ENCODE results near the gene GGCX. TPM values are rescaled to one million over a fixed set of nuclear protein-coding genes. Genes with fewer than 3 reads are reported as not detected.

The GGCX gene
- total and polyA plus RNA-seq, 2 of the 13 experiments (the other 11 are each of a cell fraction or from before 2014, with no cell fraction given), result 72.5 to 103 TPM

DNA sequence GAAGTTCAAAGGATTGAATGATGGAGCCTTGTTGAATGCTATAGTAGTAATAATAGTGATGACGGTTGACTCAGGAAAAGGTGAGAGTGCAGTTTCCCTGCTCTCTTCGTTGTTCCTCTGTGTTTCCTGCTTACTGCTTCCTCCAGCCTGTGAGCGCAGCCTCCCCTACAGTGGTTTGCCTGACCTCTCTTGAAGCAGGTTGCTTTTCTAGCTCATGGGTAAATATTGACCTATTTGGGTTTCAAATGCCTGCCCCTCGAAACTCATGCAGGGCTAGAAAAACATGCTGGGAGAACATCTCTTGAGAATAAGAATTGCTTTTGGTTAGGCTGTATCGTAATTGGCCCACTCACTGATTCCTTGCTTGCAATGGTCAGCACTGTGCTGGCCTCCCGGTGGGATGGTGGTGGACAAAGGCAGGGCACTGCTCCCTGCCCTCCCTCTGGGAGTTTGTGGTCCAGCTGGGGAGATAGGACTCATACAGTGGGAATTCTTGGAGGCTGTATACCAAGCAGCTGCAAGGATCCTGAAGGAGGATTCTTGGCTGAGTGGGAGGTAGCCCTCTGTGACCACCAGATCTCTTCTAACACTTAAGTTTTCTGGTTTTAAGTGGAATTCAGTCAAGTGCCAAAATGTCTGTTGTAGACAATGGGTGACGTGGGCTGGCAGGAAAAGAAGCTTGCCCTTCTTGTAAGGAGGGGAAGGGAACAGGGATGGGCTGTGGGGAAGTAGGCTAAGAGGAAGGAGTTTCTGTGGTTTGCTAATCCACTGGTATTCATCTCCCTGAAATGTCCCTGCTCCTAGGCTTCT is 28.9 kb upstream of the GGCX start (continued):
- peak; percentile 42; the same call in 1 of the 2 replicates for TF ChIP-seq SNAPC2 (CRISPR knock-in tag; IDR thresholded peaks at IDR 0.05)
- no peak for TF ChIP-seq EHMT2 (IDR thresholded peaks at IDR 0.05; ENCODE audit: borderline replicate concordance, low read depth, low read length)
- no peak for TF ChIP-seq ZNF138 (CRISPR knock-in tag; IDR thresholded peaks at IDR 0.05; ENCODE audit: low read depth)
- TF ChIP-seq SYNCRIP (IDR thresholded peaks at IDR 0.05; ENCODE audit: insufficient read depth, low read depth, low read length), result no peak
- TF ChIP-seq REL (CRISPR knock-in tag; conservative IDR thresholded peaks at IDR 0.05), result no peak
- TF ChIP-seq JUN (CRISPR knock-in tag; IDR thresholded peaks at IDR 0.05), result no peak; the same call in 1 of the 2 replicates
- no peak for TF ChIP-seq FOXP1 (IDR thresholded peaks at IDR 0.05)
- TF ChIP-seq FOXP1 (CRISPR knock-in tag; IDR thresholded peaks at IDR 0.05), result peak; percentile 75
- peak; percentile 81; the same call in 1 of the 2 replicates for TF ChIP-seq ZNF124 (CRISPR knock-in tag; IDR thresholded peaks at IDR 0.05)
- TF ChIP-seq, protein P1, sequence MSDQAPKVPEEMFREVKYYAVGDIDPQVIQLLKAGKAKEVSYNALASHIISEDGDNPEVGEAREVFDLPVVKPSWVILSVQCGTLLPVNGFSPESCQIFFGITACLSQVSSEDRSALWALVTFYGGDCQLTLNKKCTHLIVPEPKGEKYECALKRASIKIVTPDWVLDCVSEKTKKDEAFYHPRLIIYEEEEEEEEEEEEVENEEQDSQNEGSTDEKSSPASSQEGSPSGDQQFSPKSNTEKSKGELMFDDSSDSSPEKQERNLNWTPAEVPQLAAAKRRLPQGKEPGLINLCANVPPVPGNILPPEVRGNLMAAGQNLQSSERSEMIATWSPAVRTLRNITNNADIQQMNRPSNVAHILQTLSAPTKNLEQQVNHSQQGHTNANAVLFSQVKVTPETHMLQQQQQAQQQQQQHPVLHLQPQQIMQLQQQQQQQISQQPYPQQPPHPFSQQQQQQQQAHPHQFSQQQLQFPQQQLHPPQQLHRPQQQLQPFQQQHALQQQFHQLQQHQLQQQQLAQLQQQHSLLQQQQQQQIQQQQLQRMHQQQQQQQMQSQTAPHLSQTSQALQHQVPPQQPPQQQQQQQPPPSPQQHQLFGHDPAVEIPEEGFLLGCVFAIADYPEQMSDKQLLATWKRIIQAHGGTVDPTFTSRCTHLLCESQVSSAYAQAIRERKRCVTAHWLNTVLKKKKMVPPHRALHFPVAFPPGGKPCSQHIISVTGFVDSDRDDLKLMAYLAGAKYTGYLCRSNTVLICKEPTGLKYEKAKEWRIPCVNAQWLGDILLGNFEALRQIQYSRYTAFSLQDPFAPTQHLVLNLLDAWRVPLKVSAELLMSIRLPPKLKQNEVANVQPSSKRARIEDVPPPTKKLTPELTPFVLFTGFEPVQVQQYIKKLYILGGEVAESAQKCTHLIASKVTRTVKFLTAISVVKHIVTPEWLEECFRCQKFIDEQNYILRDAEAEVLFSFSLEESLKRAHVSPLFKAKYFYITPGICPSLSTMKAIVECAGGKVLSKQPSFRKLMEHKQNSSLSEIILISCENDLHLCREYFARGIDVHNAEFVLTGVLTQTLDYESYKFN (CRISPR knock-in tag; conservative IDR thresholded peaks at IDR 0.05), result peak; percentile 90
- TF ChIP-seq ZNF543 (CRISPR knock-in tag; IDR thresholded peaks at IDR 0.05), result no peak
- no peak for TF ChIP-seq SNRNP70 (IDR thresholded peaks at IDR 0.05; ENCODE audit: low read depth, low read length)
- no peak for TF ChIP-seq ZFP82 (CRISPR knock-in tag; IDR thresholded peaks at IDR 0.05; ENCODE audit: borderline replicate concordance)
- TF ChIP-seq BHLHE40 (IDR thresholded peaks at IDR 0.05; ENCODE audit: low read length), result no peak
- 0 out of 2 replicates have a peak, but pooled peaks have one; percentile 37 for TF ChIP-seq ZNF644 (CRISPR knock-in tag; IDR thresholded peaks at IDR 0.05; ENCODE audit: low read depth)
- TF ChIP-seq ZEB1 (IDR thresholded peaks at IDR 0.05; ENCODE audit: insufficient replicate concordance, low read depth), result no peak
- TF ChIP-seq HDAC2 (CRISPR knock-in tag; IDR thresholded peaks at IDR 0.05), result peak; percentile 84
- TF ChIP-seq SPEN (CRISPR knock-in tag; IDR thresholded peaks at IDR 0.05; ENCODE audit: low read depth), result peak; percentile 62; the same call in 1 of the 2 replicates
- no peak for TF ChIP-seq CREM (IDR thresholded peaks at IDR 0.05)
- TF ChIP-seq CREM (CRISPR knock-in tag; IDR thresholded peaks at IDR 0.05), result no peak
- no peak for TF ChIP-seq JARID2 (CRISPR knock-in tag; IDR thresholded peaks at IDR 0.05; ENCODE audit: insufficient replicate concordance)
- TF ChIP-seq KLF11 (CRISPR knock-in tag; IDR thresholded peaks at IDR 0.05), result no peak
- TF ChIP-seq PAWR (CRISPR knock-in tag; IDR thresholded peaks at IDR 0.05; ENCODE audit: borderline replicate concordance), result no peak
- TF ChIP-seq, protein P2, sequence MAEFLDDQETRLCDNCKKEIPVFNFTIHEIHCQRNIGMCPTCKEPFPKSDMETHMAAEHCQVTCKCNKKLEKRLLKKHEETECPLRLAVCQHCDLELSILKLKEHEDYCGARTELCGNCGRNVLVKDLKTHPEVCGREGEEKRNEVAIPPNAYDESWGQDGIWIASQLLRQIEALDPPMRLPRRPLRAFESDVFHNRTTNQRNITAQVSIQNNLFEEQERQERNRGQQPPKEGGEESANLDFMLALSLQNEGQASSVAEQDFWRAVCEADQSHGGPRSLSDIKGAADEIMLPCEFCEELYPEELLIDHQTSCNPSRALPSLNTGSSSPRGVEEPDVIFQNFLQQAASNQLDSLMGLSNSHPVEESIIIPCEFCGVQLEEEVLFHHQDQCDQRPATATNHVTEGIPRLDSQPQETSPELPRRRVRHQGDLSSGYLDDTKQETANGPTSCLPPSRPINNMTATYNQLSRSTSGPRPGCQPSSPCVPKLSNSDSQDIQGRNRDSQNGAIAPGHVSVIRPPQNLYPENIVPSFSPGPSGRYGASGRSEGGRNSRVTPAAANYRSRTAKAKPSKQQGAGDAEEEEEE (CRISPR knock-in tag; IDR thresholded peaks at IDR 0.05; ENCODE audit: borderline replicate concordance), result peak; percentile 71; the same call in 1 of the 2 replicates
- peak; percentile 66; the same call in 1 of the 2 replicates for TF ChIP-seq ZNF83 (CRISPR knock-in tag; IDR thresholded peaks at IDR 0.05; ENCODE audit: borderline replicate concordance)
- TF ChIP-seq, protein P3, sequence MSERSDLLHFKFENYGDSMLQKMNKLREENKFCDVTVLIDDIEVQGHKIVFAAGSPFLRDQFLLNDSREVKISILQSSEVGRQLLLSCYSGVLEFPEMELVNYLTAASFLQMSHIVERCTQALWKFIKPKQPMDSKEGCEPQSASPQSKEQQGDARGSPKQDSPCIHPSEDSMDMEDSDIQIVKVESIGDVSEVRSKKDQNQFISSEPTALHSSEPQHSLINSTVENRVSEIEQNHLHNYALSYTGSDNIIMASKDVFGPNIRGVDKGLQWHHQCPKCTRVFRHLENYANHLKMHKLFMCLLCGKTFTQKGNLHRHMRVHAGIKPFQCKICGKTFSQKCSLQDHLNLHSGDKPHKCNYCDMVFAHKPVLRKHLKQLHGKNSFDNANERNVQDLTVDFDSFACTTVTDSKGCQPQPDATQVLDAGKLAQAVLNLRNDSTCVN (CRISPR knock-in tag; IDR thresholded peaks at IDR 0.05; ENCODE audit: borderline replicate concordance), result peak; percentile 100

All from HepG2 (cell line).